ENCODE data around the gene BAIAP2L1.
A peak's percentile ranks its signal among the peaks of the same experiment; 100 is the strongest.

Gene BAIAP2L1

DNA sequence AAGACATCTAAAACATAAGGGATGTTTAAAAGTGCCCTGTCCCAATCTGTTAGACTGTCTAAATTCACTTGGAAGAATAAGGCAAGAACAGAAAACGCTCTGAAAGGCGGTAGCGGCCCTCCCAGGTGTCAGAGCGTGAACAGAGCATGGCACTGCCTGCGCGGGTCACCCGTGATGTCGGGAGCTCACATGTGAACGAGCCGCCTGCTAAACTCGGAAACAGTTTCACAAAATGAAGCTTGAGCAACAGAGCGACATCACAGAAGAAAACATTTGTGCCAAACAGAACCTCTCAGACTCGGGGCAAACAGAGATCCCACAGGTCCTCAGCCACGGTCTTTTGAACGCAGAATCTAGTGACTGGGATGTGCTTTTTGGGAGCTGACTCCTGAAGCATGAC is 106.6 kb downstream of the BAIAP2L1 start:
- H3K27ac ChIP-seq (ENCODE audit: low read length, poor library complexity, severe bottlenecking): peak overlapping the region; percentile 25
- no peak overlapping the region for H2BK12ac ChIP-seq (ENCODE audit: low read length in 2 of 2)
- H2BK120ac ChIP-seq (ENCODE audit: low read depth, low read length): no peak overlapping the region
- no peak overlapping the region for H3K23ac ChIP-seq (ENCODE audit: low read length in 2 of 2)
- no peak overlapping the region for H4K8ac ChIP-seq (ENCODE audit: low read length)
- WGBS: 88% methylated on average over 15 of the region's 15 CpGs
- H3K4me2 ChIP-seq (ENCODE audit: low read length, poor library complexity, severe bottlenecking): no peak overlapping the region
- no peak overlapping the region for H3K18ac ChIP-seq (ENCODE audit: low read depth in 1 of 2, low read length in 2 of 2)
- no peak overlapping the region for H2AK5ac ChIP-seq (ENCODE audit: low read length, severe bottlenecking)
- no peak for DNase-seq
- H2BK15ac ChIP-seq (ENCODE audit: low read depth, poor library complexity, severe bottlenecking): no peak overlapping the region
- peaks cover 14% of the 10 kb centered on the region for H3K4me1 ChIP-seq (ENCODE audit: control insufficient read depth, insufficient read depth, low read depth, low read length)
- H3K9ac ChIP-seq (ENCODE audit: low read length): peak overlapping the region; percentile 12
- H3K79me1 ChIP-seq (replicated peaks; ENCODE audit: low read length, poor library complexity, severe bottlenecking): peaks cover 28% of the 10 kb centered on the region
- no peak overlapping the region for H2AFZ ChIP-seq (ENCODE audit: low read depth, low read length)
- no peak overlapping the region for H4K91ac ChIP-seq (ENCODE audit: low read length)
- no peaks in the 10 kb centered on the region for H3K27me3 ChIP-seq (ENCODE audit: control insufficient read depth in 1 of 2, insufficient read depth in 1 of 2, low read length in 2 of 2)
- H3K36me3 ChIP-seq (ENCODE audit: control insufficient read depth in 1 of 2, insufficient read depth in 2 of 2, low read depth in 1 of 2, low read length in 2 of 2): peaks cover 77 to 81% of the 10 kb centered on the region in 2 experiments
- H2BK5ac ChIP-seq (ENCODE audit: low read depth, low read length, poor library complexity, severe bottlenecking): no peak overlapping the region
- H3K14ac ChIP-seq (ENCODE audit: low read length in 2 of 2): no peak overlapping the region
- H3K4me3 ChIP-seq (ENCODE audit: insufficient read depth in 1 of 2, low read depth in 1 of 2, low read length in 2 of 2): no peak overlapping the region
- no peaks in the 10 kb centered on the region for H3K9me3 ChIP-seq (ENCODE audit: control insufficient read depth, low read length)
- no peak overlapping the region for H3K4ac ChIP-seq (ENCODE audit: low read depth in 1 of 2, low read length in 2 of 2)

- peak overlapping the region; percentile 15 for H2BK15ac ChIP-seq (ENCODE audit: low read depth, poor library complexity, severe bottlenecking)
- no peak overlapping the region for H3K27ac ChIP-seq (ENCODE audit: low read length, poor library complexity, severe bottlenecking)
- no peak overlapping the region for H2BK5ac ChIP-seq (ENCODE audit: low read depth, low read length, poor library complexity, severe bottlenecking)
- H4K91ac ChIP-seq (ENCODE audit: low read length): no peak overlapping the region
- H3K9me3 ChIP-seq (ENCODE audit: control insufficient read depth, low read length): no peaks in the 10 kb centered on the region
- WGBS: 92% methylated on average over 13 of the region's 13 CpGs
- DNase-seq: no peak
- no peak overlapping the region for H3K4me3 ChIP-seq (ENCODE audit: insufficient read depth in 1 of 2, low read depth in 1 of 2, low read length in 2 of 2)
- H3K9ac ChIP-seq (ENCODE audit: low read length): peak overlapping the region; percentile 12
- H4K8ac ChIP-seq (ENCODE audit: low read length): no peak overlapping the region
- H2AK5ac ChIP-seq (ENCODE audit: low read length, severe bottlenecking): no peak overlapping the region
- no peak overlapping the region for H2BK120ac ChIP-seq (ENCODE audit: low read depth, low read length)
- peaks cover 82 to 83% of the 10 kb centered on the region in 2 experiments for H3K36me3 ChIP-seq (ENCODE audit: control insufficient read depth in 1 of 2, insufficient read depth in 2 of 2, low read depth in 1 of 2, low read length in 2 of 2)
- no peak overlapping the region for H2AFZ ChIP-seq (ENCODE audit: low read depth, low read length)
- no peak overlapping the region for H2BK12ac ChIP-seq (ENCODE audit: low read length in 2 of 2)
- no peak overlapping the region for H3K23ac ChIP-seq (ENCODE audit: low read length in 2 of 2)
- no peak overlapping the region for H3K14ac ChIP-seq (ENCODE audit: low read length in 2 of 2)
- peaks cover 27% of the 10 kb centered on the region for H3K79me1 ChIP-seq (replicated peaks; ENCODE audit: low read length, poor library complexity, severe bottlenecking)
- H3K27me3 ChIP-seq (ENCODE audit: control insufficient read depth in 1 of 2, insufficient read depth in 1 of 2, low read length in 2 of 2): no peaks in the 10 kb centered on the region
- no peak overlapping the region for H3K4ac ChIP-seq (ENCODE audit: low read depth in 1 of 2, low read length in 2 of 2)
- H3K18ac ChIP-seq (ENCODE audit: low read depth in 1 of 2, low read length in 2 of 2): no peak overlapping the region
- H3K4me1 ChIP-seq (ENCODE audit: control insufficient read depth, insufficient read depth, low read depth, low read length): peaks cover 16% of the 10 kb centered on the region
- no peak overlapping the region for H3K4me2 ChIP-seq (ENCODE audit: low read length, poor library complexity, severe bottlenecking)
These were observed 107.1 kb downstream of the BAIAP2L1 start for GRCh38 chr7:98293746-98294145.

DNA sequence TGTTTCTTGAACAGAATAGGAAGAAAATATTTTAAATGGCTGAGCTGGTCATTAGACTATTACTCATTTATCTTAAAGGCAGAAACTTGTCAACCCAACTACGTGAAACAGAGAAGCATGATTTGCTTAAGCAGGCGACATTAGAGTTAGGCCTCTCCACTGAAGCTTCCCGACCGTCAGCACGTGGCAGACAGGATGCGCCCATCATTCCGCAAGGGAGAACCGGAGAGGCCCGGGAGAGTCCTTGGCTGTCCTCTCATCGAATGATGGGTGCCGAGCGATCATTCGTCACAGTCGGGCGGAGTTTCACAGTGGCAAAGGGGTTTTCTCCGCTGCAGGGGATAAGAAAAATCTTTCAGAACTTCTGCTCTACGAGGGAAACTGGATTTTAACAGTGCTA is 107.6 kb downstream of the BAIAP2L1 start:
- no peak overlapping the region for H2AK5ac ChIP-seq (ENCODE audit: low read length, severe bottlenecking)
- H3K36me3 ChIP-seq (ENCODE audit: control insufficient read depth in 1 of 2, insufficient read depth in 2 of 2, low read depth in 1 of 2, low read length in 2 of 2): peaks cover 85 to 88% of the 10 kb centered on the region in 2 experiments
- H2BK12ac ChIP-seq (ENCODE audit: low read length in 2 of 2): no peak overlapping the region
- no peak overlapping the region for H2AFZ ChIP-seq (ENCODE audit: low read depth, low read length)
- H3K4ac ChIP-seq (ENCODE audit: low read depth in 1 of 2, low read length in 2 of 2): no peak overlapping the region
- H2BK15ac ChIP-seq (ENCODE audit: low read depth, poor library complexity, severe bottlenecking): peak overlapping the region; percentile 15
- no peak overlapping the region for H3K23ac ChIP-seq (ENCODE audit: low read length in 2 of 2)
- peaks cover 18% of the 10 kb centered on the region for H3K4me1 ChIP-seq (ENCODE audit: control insufficient read depth, insufficient read depth, low read depth, low read length)
- DNase-seq: no peak
- no peak overlapping the region for H4K91ac ChIP-seq (ENCODE audit: low read length)
- H4K8ac ChIP-seq (ENCODE audit: low read length): no peak overlapping the region
- no peak overlapping the region for H2BK120ac ChIP-seq (ENCODE audit: low read depth, low read length)
- no peak overlapping the region for H3K4me2 ChIP-seq (ENCODE audit: low read length, poor library complexity, severe bottlenecking)
- 87% methylated on average over 17 of the region's 17 CpGs for WGBS
- H3K79me1 ChIP-seq (replicated peaks; ENCODE audit: low read length, poor library complexity, severe bottlenecking): peaks cover 24% of the 10 kb centered on the region
- no peak overlapping the region for H3K27ac ChIP-seq (ENCODE audit: low read length, poor library complexity, severe bottlenecking)
- H3K27me3 ChIP-seq (ENCODE audit: control insufficient read depth in 1 of 2, insufficient read depth in 1 of 2, low read length in 2 of 2): no peaks in the 10 kb centered on the region
- H2BK5ac ChIP-seq (ENCODE audit: low read depth, low read length, poor library complexity, severe bottlenecking): no peak overlapping the region
- no peak overlapping the region for H3K18ac ChIP-seq (ENCODE audit: low read depth in 1 of 2, low read length in 2 of 2)
- H3K14ac ChIP-seq (ENCODE audit: low read length in 2 of 2): no peak overlapping the region
- no peak overlapping the region for H3K4me3 ChIP-seq (ENCODE audit: insufficient read depth in 1 of 2, low read depth in 1 of 2, low read length in 2 of 2)
- H3K9me3 ChIP-seq (ENCODE audit: control insufficient read depth, low read length): no peaks in the 10 kb centered on the region
- H3K9ac ChIP-seq (ENCODE audit: low read length): no peak overlapping the region

GRCh38 chr7:98291717-98292116 is 109.2 kb downstream of the BAIAP2L1 start:
- H3K4me1 ChIP-seq (ENCODE audit: control insufficient read depth, insufficient read depth, low read depth, low read length): peaks cover 33% of the 10 kb centered on the region
- peak overlapping the region; percentile 1 for H3K27ac ChIP-seq (ENCODE audit: low read length, poor library complexity, severe bottlenecking)
- H3K4me2 ChIP-seq (ENCODE audit: low read length, poor library complexity, severe bottlenecking): no peak overlapping the region
- no peak overlapping the region for H2AK5ac ChIP-seq (ENCODE audit: low read length, severe bottlenecking)
- 97% methylated on average over 7 of the region's 7 CpGs for WGBS
- H3K4me3 ChIP-seq (ENCODE audit: insufficient read depth in 1 of 2, low read depth in 1 of 2, low read length in 2 of 2): no peak overlapping the region
- H2BK5ac ChIP-seq (ENCODE audit: low read depth, low read length, poor library complexity, severe bottlenecking): no peak overlapping the region
- H3K9me3 ChIP-seq (ENCODE audit: control insufficient read depth, low read length): no peaks in the 10 kb centered on the region
- no peak overlapping the region for H2AFZ ChIP-seq (ENCODE audit: low read depth, low read length)
- no peak overlapping the region for H4K91ac ChIP-seq (ENCODE audit: low read length)
- no peak overlapping the region for H2BK120ac ChIP-seq (ENCODE audit: low read depth, low read length)
- H2BK15ac ChIP-seq (ENCODE audit: low read depth, poor library complexity, severe bottlenecking): no peak overlapping the region
- DNase-seq: no peak
- no peak overlapping the region for H3K18ac ChIP-seq (ENCODE audit: low read depth in 1 of 2, low read length in 2 of 2)
- no peak overlapping the region for H3K14ac ChIP-seq (ENCODE audit: low read length in 2 of 2)
- peaks cover 84 to 87% of the 10 kb centered on the region in 2 experiments for H3K36me3 ChIP-seq (ENCODE audit: control insufficient read depth in 1 of 2, insufficient read depth in 2 of 2, low read depth in 1 of 2, low read length in 2 of 2)
- peak overlapping the region in 1 of 2 experiments; percentile 29 for H2BK12ac ChIP-seq (ENCODE audit: low read length in 2 of 2)
- H3K23ac ChIP-seq (ENCODE audit: low read length in 2 of 2): no peak overlapping the region
- peaks cover 16% of the 10 kb centered on the region for H3K79me1 ChIP-seq (replicated peaks; ENCODE audit: low read length, poor library complexity, severe bottlenecking)
- no peak overlapping the region for H3K9ac ChIP-seq (ENCODE audit: low read length)
- H3K4ac ChIP-seq (ENCODE audit: low read depth in 1 of 2, low read length in 2 of 2): no peak overlapping the region
- H3K27me3 ChIP-seq (ENCODE audit: control insufficient read depth in 1 of 2, insufficient read depth in 1 of 2, low read length in 2 of 2): no peaks in the 10 kb centered on the region
- no peak overlapping the region for H4K8ac ChIP-seq (ENCODE audit: low read length)
